ENCODE results near the gene SOD1.
"Not testable (repeated sequence)": the region's sequence is repeated elsewhere in the genome, so short reads cannot be mapped to it uniquely, and the experiment has no call there.

The SOD1 gene

GRCh38 chr21:31654821-31655580 lies 4.5 kb upstream of the SOD1 start:
- DNase-seq (ENCODE audit: low read depth, low spot score): not testable (repeated sequence)

GRCh38 chr21:31656199-31657095 lies 3.0 kb upstream of the SOD1 start:
- DNase-seq (ENCODE audit: low read depth, low spot score): no peak

DNA sequence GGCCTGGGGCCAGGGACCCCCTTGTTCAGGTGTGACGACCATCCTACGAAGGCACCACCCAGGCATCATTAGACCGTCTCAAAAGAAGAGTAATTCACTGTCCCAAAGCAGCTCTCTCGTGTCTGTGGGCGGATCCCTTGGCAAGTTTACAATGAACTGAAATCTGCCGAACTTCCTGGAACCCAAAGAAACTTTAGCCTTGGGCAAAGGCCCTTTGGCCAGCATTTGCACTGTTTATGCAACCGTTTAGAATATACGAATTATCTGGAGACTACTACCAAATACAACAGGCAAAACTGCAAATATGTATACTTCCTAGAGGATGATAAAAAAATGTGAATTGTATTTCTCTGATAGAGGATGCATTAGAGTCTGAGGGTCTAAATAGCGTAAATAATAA lies 1.4 kb upstream of the SOD1 start:
- DNase-seq (ENCODE audit: low read depth, low spot score): no peak

DNA sequence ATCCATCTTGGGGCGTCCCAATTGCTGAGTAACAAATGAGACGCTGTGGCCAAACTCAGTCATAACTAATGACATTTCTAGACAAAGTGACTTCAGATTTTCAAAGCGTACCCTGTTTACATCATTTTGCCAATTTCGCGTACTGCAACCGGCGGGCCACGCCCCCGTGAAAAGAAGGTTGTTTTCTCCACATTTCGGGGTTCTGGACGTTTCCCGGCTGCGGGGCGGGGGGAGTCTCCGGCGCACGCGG lies 282 bp upstream of the SOD1 start:
- no peak for DNase-seq (ENCODE audit: low read depth, low spot score)

DNA sequence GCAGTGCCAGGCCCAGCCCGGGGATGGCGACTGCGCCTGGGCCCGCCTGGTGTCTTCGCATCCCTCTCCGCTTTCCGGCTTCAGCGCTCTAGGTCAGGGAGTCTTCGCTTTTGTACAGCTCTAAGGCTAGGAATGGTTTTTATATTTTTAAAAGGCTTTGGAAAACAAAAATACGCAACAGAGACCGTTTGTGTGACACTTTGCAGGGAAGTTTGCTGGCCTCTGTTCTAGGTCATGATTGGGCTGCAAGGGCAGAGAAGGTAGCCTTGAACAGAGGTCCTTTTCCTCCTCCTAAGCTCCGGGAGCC lies 719 bp downstream of the SOD1 start:
- no peak for DNase-seq (ENCODE audit: low read depth, low spot score)

- no peak for DNase-seq (ENCODE audit: low read depth, low spot score)
Measured at GRCh38 chr21:31660591-31660990, 1.1 kb downstream of the SOD1 start.

DNA sequence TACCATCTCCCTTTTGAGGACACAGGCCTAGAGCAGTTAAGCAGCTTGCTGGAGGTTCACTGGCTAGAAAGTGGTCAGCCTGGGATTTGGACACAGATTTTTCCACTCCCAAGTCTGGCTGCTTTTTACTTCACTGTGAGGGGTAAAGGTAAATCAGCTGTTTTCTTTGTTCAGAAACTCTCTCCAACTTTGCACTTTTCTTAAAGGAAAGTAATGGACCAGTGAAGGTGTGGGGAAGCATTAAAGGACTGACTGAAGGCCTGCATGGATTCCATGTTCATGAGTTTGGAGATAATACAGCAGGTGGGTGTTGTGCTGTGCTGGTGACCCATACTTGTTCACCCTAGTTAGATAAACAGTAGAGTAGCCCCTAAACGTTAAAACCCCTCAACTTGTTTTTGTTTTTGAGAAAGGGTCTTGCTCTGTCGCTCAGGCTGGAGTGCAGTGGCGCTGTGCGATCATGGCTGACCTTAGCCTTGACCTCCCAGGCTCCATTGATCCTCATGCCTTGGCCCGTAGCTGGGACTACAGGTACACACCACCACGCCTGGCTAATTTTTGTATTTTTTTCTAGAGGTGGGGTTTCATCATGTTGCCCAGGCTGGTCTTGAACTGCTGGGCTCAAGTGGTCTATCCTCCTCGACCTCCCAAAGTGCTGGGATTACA lies 4.2 kb downstream of the SOD1 start:
- no peak for DNase-seq (ENCODE audit: low read depth, low spot score)

GRCh38 chr21:31665397-31665796 lies 5.9 kb downstream of the SOD1 start:
- DNase-seq (ENCODE audit: low read depth, low spot score): no peak

DNA sequence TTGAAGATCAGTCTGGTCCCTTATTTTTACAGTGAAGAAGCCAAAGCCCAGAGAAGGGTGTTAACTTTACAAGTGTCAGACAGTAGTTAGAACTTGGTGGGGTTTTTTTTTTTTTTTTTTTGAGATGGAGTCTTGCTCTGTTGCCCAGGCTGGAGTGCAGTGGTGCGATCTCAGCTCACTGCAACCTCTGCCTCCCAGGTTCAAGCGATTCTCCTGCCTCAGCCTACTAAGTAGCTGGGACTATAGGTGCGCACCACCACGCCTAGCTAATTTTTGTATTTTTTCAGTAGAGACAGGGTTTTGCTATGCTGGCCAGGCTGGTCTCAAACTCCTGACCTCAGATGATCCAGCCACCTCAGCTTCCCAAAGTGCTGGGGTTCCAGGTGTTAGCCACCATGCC lies 6.4 kb downstream of the SOD1 start:
- DNase-seq (ENCODE audit: low read depth, low spot score): not testable (repeated sequence)

- no peak for DNase-seq (ENCODE audit: low read depth, low spot score)
Measured at GRCh38 chr21:31666445-31667010, 7.0 kb downstream of the SOD1 start.

DNA sequence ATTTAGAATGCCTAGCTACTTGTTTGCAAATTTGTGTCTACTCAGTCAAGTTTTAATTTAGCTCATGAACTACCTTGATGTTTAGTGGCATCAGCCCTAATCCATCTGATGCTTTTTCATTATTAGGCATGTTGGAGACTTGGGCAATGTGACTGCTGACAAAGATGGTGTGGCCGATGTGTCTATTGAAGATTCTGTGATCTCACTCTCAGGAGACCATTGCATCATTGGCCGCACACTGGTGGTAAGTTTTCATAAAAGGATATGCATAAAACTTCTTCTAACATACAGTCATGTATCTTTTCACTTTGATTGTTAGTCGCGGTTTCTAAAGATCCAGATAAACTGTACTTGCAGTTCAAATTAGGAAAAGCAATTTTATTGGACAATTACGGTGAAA lies 7.6 kb downstream of the SOD1 start:
- DNase-seq (ENCODE audit: low read depth, low spot score): no peak

GRCh38 chr21:31667639-31668038 lies 8.1 kb downstream of the SOD1 start:
- no peak for DNase-seq (ENCODE audit: low read depth, low spot score)

GRCh38 chr21:31668651-31669491 lies 9.4 kb downstream of the SOD1 start:
- no peak for DNase-seq (ENCODE audit: low read depth, low spot score)

DNA sequence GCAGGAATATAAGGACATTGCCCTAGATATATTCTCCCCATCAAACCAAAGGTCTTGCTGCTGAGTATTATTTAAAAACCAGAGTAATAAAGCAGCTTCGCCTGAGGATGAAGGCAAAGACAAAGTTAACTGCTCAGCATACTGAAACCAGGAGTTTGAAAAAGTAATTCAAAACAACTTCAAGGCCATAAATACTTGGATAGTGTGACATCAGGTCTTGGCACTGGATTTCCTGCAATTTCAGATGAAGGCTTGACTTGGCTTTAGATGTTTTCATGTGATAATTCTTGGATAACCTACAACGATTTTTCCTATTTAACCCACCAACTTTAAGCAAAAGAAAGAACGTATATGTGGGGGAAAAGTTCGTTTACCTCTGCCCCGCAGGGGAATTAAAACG lies 10.6 kb downstream of the SOD1 start:
- no peak for DNase-seq (ENCODE audit: low read depth, low spot score)

- no peak for DNase-seq (ENCODE audit: low read depth, low spot score)
Measured at GRCh38 chr21:31671146-31671716, 11.7 kb downstream of the SOD1 start.

- DNase-seq (ENCODE audit: low read depth, low spot score): no peak
Measured at GRCh38 chr21:31671931-31672330, 12.4 kb downstream of the SOD1 start.

DNA sequence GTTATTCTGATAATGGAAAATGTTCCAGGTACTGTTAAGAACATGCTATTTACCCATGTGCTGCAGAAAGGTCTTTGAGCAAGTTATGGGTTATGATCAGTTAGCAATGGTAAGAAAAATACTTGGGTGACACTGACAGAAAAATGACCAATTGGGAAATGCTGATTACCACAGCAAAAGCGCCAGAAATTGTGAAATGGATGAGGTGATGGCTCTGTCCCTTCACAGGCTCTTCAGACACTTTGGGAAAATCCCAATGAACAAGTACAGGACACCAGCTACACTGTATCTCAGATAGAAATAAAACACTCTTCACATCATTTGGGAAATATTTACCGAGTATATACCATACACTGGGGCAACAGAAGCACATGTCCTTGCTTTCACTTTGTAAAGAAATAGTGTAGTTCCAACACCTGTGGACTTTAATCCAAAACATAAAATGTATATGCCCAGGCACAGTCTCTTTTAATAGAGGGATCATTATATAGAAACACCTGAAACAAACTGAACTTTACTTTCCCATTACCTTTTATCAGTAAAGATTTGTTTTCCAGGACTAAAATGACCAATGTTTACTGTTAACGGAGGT lies 13.9 kb downstream of the SOD1 start:
- DNase-seq (ENCODE audit: low read depth, low spot score): no peak

DNA sequence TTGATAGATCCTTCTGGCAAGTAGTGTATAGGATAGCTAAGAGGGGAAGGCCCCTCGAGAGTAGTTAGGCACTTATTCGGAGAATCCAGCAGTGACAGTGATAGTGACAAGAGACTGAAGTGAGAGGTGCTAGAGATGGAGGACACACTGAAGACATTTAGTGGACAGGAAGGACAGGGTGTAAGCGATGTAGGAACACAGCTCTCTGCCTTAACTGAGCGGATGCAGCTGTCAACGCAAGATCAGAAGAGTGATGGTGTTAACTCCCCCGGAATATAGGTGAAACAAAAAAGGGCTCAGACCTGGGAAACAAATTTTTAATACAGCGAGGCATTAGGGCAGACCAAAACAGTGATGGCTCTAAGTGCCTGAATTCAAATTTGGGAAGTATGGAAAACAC lies 15.8 kb downstream of the SOD1 start:
- DNase-seq (ENCODE audit: low read depth, low spot score): no peak

DNA sequence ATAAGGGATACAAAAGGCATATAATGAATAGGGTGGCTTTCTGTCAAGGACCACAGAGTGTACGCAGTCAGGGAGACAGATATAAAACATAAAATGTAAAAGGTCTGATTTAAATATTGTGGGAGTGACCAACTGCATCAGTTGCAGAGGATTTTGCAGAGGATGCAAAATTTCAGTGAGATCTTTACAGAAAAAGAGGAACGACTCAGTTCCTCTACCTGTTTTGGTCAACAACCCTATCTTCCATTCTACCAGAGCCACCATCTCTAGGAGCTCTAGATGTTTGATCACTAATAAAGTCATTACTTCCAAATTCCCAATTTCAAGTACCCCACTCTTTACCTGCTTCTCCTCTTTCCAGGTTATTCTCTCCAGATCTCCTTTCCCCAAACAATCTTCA lies 16.5 kb downstream of the SOD1 start:
- DNase-seq (ENCODE audit: low read depth, low spot score): no peak

GRCh38 chr21:31677047-31677446 lies 17.6 kb downstream of the SOD1 start:
- no peak for DNase-seq (ENCODE audit: low read depth, low spot score)

GRCh38 chr21:31678478-31678877 lies 19.0 kb downstream of the SOD1 start:
- DNase-seq (ENCODE audit: low read depth, low spot score): no peak
